HCT116 (cell line): Measurements from ENCODE around the gene ZNF585A.

Source experiments
- EGR1 ChIP-seq: IDR thresholded peaks from 2 replicates; pipeline ENCODE4 v1.6.1; 2012; ENCODE audit warnings: low read depth
- EZH2 ChIP-seq: fragments of 200-600 bp; sonication (generic); IDR thresholded peaks from 2 replicates; pipeline ENCODE4 v1.6.1; 2017; ENCODE audit warnings: antibody characterized with exemption, mixed run types
- POLR2A ChIP-seq: IDR thresholded peaks from 2 replicates; pipeline ENCODE4 v1.7.0; 2011; ENCODE audit warnings: borderline replicate concordance; ENCODE audit not compliant: insufficient read depth, insufficient read length; ENCODE audit errors: extremely low read depth
- POLR2AphosphoS5 ChIP-seq: IDR thresholded peaks from 2 replicates; pipeline ENCODE4 v1.6.1; 2011; ENCODE audit warnings: mild to moderate bottlenecking, low read depth, low read length, moderate library complexity
- SIN3A ChIP-seq: IDR thresholded peaks from 2 replicates; pipeline ENCODE4 v1.6.1; 2012; ENCODE audit warnings: low read depth
- SP1 ChIP-seq: IDR thresholded peaks from 2 replicates; pipeline ENCODE4 v1.6.1; 2012; ENCODE audit warnings: low read depth
- ZNF274 ChIP-seq: fragments of 200-500 bp; sonication (Bioruptor generic); IDR thresholded peaks from 2 replicates; pipeline ENCODE4 v1.6.1; 2014; ENCODE audit warnings: mild to moderate bottlenecking, low read depth, low read length, inconsistent platforms
- TF ChIP-seq, protein P1 (sequence below), 3 experiments: fragments of 200-600 bp in 1 of 3; sonication (generic) in 1 of 3; IDR thresholded peaks in 2 of 3; conservative IDR thresholded peaks in 1 of 3; 2 replicates each; pipeline ENCODE4 v1.5.1; 2012 to 2017; ENCODE audit warnings: low read depth in 2 of 3, low read length in 2 of 3, antibody characterized with exemption in 1 of 3, borderline replicate concordance in 1 of 3, control low read depth in 1 of 3, mild to moderate bottlenecking in 1 of 3, mixed read lengths in 1 of 3, mixed run types in 1 of 3, moderate library complexity in 1 of 3; ENCODE audit not compliant: insufficient read depth in 1 of 3
- TF ChIP-seq, protein P2 (sequence below): IDR thresholded peaks from 2 replicates; pipeline ENCODE4 v1.6.1; 2012; ENCODE audit warnings: low read depth

DNA sequence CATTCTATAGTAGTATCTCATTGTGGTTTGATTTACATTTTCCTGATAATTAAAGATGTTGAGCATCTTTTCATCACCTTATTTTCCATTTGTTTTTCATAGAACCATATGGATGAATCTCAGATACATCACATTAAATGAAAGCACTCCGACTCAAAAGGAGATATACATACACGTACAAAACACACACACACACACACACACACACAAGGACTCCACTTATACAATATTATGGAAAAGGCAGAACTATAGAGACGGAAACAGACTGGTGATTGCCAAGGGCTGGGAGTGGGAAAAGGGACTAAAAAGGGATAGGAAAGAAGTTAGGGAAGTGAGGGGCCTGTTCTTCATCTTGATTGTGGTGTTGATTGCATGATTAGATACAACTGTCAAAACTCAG is 24.3 kb downstream of the ZNF585A start:
- TF ChIP-seq, protein P1, sequence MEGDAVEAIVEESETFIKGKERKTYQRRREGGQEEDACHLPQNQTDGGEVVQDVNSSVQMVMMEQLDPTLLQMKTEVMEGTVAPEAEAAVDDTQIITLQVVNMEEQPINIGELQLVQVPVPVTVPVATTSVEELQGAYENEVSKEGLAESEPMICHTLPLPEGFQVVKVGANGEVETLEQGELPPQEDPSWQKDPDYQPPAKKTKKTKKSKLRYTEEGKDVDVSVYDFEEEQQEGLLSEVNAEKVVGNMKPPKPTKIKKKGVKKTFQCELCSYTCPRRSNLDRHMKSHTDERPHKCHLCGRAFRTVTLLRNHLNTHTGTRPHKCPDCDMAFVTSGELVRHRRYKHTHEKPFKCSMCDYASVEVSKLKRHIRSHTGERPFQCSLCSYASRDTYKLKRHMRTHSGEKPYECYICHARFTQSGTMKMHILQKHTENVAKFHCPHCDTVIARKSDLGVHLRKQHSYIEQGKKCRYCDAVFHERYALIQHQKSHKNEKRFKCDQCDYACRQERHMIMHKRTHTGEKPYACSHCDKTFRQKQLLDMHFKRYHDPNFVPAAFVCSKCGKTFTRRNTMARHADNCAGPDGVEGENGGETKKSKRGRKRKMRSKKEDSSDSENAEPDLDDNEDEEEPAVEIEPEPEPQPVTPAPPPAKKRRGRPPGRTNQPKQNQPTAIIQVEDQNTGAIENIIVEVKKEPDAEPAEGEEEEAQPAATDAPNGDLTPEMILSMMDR (IDR thresholded peaks at IDR 0.05 in 2 of 3, conservative IDR thresholded peaks at IDR 0.05 in 1 of 3; ENCODE audit: borderline replicate concordance in 1 of 3, insufficient read depth in 1 of 3, low read depth in 2 of 3, low read length in 2 of 3): no peak
- no peak for TF ChIP-seq EZH2
- TF ChIP-seq SIN3A: no peak
- TF ChIP-seq, protein P2, sequence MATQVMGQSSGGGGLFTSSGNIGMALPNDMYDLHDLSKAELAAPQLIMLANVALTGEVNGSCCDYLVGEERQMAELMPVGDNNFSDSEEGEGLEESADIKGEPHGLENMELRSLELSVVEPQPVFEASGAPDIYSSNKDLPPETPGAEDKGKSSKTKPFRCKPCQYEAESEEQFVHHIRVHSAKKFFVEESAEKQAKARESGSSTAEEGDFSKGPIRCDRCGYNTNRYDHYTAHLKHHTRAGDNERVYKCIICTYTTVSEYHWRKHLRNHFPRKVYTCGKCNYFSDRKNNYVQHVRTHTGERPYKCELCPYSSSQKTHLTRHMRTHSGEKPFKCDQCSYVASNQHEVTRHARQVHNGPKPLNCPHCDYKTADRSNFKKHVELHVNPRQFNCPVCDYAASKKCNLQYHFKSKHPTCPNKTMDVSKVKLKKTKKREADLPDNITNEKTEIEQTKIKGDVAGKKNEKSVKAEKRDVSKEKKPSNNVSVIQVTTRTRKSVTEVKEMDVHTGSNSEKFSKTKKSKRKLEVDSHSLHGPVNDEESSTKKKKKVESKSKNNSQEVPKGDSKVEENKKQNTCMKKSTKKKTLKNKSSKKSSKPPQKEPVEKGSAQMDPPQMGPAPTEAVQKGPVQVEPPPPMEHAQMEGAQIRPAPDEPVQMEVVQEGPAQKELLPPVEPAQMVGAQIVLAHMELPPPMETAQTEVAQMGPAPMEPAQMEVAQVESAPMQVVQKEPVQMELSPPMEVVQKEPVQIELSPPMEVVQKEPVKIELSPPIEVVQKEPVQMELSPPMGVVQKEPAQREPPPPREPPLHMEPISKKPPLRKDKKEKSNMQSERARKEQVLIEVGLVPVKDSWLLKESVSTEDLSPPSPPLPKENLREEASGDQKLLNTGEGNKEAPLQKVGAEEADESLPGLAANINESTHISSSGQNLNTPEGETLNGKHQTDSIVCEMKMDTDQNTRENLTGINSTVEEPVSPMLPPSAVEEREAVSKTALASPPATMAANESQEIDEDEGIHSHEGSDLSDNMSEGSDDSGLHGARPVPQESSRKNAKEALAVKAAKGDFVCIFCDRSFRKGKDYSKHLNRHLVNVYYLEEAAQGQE: no peak
- TF ChIP-seq POLR2A: no peak
- no peak for TF ChIP-seq ZNF274
- no peak for TF ChIP-seq SP1
- no peak for TF ChIP-seq POLR2AphosphoS5
- no peak for TF ChIP-seq EGR1
